LNCaP clone FGC (cell line): ENCODE measurements around the gene SMARCC1.

Experiments
- DNase-seq: peaks from one replicate; pipeline ENCODE4 v3.0.0-alpha.2; 2011; ENCODE audit warnings: low read depth
- H3K4me3 ChIP-seq: 2 replicates; pipeline ENCODE4 v1.5.1; 2011; ENCODE audit warnings: mild to moderate bottlenecking, low read depth, low read length, control low read depth
- TF ChIP-seq, protein P1 (sequence below): IDR thresholded peaks from 2 replicates; pipeline ENCODE4 v1.5.1; 2012; ENCODE audit warnings: mild to moderate bottlenecking; ENCODE audit not compliant: control insufficient read depth, insufficient read depth; ENCODE audit errors: extremely low read depth

The SMARCC1 gene

DNA sequence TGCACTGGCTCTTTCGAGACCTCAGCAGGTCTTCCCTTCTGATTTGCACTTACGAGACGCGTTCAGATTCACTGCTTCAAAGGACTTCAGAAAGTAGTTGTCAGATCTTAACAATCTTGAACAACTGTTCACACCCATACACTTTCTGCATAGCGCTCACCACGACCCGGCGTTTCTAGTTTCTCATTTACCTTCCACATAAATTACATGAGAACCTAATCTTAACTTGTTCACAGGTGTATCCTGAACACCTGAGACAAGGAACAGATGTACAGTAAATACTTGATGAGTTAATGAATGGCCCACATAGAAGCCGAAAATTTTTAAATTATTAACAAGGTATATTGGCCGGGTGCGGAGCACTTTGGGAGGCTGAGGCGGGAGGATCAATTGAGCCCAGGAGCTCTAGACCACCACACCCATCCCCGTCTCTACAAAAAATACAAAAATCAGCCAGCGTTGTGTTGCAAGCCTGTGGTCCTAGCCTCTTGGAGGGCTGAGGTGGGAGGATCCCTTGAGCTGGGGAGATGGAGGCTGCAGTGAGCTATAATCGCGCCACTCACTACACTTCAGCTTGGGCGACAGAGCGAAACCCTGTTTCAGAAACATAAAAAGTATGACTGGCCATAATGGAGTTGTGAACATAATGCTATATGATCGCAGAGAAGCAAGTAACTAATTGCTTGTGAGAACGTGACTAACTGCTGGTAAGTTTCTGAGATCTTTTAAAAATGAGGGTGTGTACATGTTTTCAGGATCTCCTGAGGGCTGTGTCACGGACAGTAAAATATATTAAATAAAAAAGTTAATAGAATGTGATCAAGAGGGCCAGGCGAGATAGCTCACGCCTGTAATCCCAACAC, 984 bp upstream of the SMARCC1 start:
- no peak for DNase-seq
- H3K4me3 ChIP-seq, result peak overlapping the region; percentile 98
- TF ChIP-seq, protein P1, sequence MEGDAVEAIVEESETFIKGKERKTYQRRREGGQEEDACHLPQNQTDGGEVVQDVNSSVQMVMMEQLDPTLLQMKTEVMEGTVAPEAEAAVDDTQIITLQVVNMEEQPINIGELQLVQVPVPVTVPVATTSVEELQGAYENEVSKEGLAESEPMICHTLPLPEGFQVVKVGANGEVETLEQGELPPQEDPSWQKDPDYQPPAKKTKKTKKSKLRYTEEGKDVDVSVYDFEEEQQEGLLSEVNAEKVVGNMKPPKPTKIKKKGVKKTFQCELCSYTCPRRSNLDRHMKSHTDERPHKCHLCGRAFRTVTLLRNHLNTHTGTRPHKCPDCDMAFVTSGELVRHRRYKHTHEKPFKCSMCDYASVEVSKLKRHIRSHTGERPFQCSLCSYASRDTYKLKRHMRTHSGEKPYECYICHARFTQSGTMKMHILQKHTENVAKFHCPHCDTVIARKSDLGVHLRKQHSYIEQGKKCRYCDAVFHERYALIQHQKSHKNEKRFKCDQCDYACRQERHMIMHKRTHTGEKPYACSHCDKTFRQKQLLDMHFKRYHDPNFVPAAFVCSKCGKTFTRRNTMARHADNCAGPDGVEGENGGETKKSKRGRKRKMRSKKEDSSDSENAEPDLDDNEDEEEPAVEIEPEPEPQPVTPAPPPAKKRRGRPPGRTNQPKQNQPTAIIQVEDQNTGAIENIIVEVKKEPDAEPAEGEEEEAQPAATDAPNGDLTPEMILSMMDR, result no peak

DNA sequence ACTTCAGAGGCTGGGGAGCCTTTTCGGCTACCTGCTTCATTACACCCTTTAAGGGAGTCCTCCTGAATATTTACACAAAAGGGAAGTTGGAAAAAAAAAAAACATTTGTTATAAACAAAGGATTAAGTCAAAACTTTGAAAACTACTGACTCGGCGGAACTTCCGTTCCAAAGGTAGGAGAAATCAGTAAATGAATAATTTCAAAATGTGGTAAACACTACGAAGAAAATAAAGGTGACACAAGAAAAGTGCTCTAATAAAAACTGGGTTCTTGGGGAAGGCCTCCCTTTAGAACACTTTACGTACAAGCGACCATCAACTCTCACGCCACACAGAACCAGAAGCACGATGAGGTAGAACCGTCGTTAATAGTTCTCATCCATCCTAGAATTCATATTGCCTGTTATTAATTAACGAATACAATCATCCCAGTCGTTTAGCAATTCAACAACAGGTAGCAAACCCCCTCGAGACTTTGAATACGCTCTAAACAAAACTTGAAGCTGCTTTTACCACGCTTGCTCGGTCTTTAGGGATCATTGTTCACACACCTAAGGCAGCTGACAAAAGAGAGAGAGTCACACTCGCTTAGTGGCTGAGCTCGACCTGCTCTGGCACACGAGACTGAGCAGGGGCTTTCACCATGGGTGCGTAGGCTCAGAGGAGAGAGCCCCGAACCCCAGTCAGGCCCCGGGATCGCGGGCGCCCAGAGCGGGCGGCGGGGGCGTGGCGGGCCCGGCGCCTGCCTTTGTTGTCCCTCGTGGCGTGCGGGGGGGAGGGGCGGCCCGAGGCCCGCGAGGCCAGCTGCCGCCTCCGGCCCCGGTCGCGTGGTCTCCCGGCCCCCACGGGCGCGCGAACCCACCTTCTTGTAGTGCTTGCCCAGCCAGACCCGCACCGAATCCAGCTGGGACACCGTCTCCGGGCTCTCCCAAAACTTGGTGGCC, 680 bp downstream of the SMARCC1 start:
- TF ChIP-seq, protein P1, result no peak
- H3K4me3 ChIP-seq, result peak overlapping the region; percentile 98
- no peak for DNase-seq

DNA sequence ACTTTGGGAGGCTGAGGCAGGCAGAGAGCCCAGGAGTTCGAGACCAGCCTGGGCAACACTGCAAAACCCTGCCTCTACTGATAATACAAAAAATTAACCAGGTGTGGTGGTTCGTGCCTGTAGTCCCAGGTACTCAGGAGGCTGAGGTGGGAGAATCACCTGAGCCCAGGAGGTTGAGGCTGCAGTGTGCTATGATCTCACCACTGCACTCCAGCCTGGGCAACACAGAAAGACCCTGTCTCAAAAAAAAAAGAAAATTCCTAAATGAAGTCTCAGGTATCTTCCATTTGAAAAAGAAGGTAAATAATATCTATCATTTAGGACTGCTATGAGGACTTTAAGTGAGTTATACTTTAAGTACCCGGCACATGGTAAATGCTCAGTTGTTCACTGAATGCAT, 2.9 kb downstream of the SMARCC1 start:
- DNase-seq, result no peak
- TF ChIP-seq, protein P1, result no peak
- H3K4me3 ChIP-seq, result no peak overlapping the region

DNA sequence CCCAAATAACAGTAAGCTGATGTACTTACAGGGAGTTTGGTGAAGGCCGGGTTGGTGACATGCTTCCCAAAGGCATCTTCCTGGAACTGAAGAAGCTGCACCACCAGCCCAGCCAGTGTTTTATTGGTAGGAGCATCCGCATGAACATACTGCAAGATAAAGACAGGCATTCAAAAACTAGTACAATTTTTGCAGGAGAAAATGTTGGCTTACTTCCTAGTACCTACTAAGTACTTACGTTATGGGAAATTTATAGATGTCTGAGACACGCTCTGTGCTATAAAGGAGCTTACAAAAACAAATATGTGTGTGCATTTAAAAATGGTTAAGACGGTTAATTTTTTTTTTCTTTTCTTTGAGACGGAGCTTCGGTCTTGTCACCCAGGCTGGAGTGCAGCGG, 8.9 kb downstream of the SMARCC1 start:
- peak; percentile 94 for DNase-seq
- TF ChIP-seq, protein P1, result no peak
- peak overlapping the region; percentile 34; the same call in 1 of the 2 replicates for H3K4me3 ChIP-seq

DNA sequence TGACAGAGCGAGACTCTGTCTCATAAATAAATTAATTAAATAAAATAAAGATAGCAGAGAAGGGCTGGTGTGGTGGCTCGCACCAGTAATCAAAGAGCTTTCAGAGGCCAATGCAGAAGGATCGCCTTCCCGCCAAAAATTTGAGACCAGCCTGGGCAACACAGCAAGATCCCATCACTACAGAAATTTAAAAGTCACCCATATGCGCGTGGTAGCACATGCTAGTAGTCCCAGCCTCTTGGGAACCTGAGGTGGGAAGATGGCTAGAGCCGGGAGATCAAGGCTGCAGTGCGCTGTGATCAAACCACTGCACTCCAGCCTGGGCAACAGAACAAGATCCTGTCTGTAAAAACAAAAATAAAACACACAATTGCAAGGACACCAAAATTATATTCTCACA, 9.6 kb downstream of the SMARCC1 start:
- TF ChIP-seq, protein P1, result no peak
- no peak overlapping the region for H3K4me3 ChIP-seq
- no peak for DNase-seq

DNA sequence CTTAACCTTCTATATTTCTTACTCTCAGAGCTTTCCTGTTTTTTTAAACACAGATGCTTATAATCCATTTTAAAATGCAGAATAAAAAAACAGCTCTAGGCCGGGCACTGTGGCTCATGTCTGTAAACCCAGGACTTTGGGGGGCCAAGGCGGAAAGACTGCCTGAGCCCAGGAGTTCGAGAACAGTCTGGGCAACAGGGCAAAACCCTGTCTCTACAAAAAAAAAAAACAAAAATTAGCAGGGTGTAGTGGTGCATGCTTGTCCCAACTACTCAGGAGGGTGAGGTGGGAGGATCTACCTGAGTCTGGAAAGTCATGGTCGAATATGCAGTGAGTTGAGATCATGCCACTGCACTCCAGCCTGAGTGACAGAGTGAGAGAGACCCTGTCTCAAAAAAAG, 15.5 kb downstream of the SMARCC1 start:
- DNase-seq, result no peak
- TF ChIP-seq, protein P1, result no peak

More for the DNA sequence above, 15.5 kb downstream of the SMARCC1 start:
- no peak overlapping the region for H3K4me3 ChIP-seq
